HepG2 (cell line): Measurements from ENCODE around the gene SLC41A3. TPM values are rescaled to one million over a fixed set of nuclear protein-coding genes. Genes with fewer than 3 reads are reported as not detected.

Experiments used
- ATF1 ChIP-seq: IDR thresholded peaks from 2 replicates; pipeline ENCODE4 v1.6.1; 2016; ENCODE audit warnings: mild to moderate bottlenecking, control low read depth
- CBFB ChIP-seq: sonication (generic); formaldehyde crosslinking; IDR thresholded peaks from 2 replicates; pipeline ENCODE4 v1.4.0; 2020; ENCODE audit warnings: missing genetic modification reagents
- CREB1 ChIP-seq, 2 experiments: fragments of 450-650 bp in 1 of 2; IDR thresholded peaks; 2 replicates each; pipeline ENCODE4 v1.6.1; 2016 to 2017; ENCODE audit warnings: control low read depth in 1 of 2, mild to moderate bottlenecking in 1 of 2, missing compliant biosample characterization in 1 of 2, missing genetic modification characterization in 1 of 2
- HIC2 ChIP-seq: sonication (generic); formaldehyde crosslinking; IDR thresholded peaks from 2 replicates; pipeline ENCODE4 v1.9.0; 2022; ENCODE audit warnings: low read depth, missing genetic modification reagents
- HNF4A ChIP-seq: sonication (generic); formaldehyde crosslinking; IDR thresholded peaks from 2 replicates; pipeline ENCODE4 v1.4.0; 2020; ENCODE audit warnings: missing genetic modification reagents
- MAX ChIP-seq: IDR thresholded peaks from 2 replicates; pipeline ENCODE4 v1.6.1; 2012; ENCODE audit warnings: inconsistent platforms
- MIER3 ChIP-seq: IDR thresholded peaks from 2 replicates; pipeline ENCODE4 v1.6.1; 2016; ENCODE audit warnings: missing compliant biosample characterization, borderline replicate concordance
- NPAS2 ChIP-seq: sonication (generic); formaldehyde crosslinking; IDR thresholded peaks from 2 replicates; pipeline ENCODE4 v1.8.0; 2022; ENCODE audit warnings: mild to moderate bottlenecking, missing genetic modification reagents, borderline replicate concordance
- NR0B2 ChIP-seq: sonication (generic); formaldehyde crosslinking; IDR thresholded peaks from 2 replicates; pipeline ENCODE4 v1.4.0; 2020; ENCODE audit warnings: mild to moderate bottlenecking, missing genetic modification reagents
- SAFB2 ChIP-seq: sonication (generic); formaldehyde crosslinking; IDR thresholded peaks from 2 replicates; pipeline ENCODE4 v1.5.1; 2020; ENCODE audit warnings: missing genetic modification reagents, low read depth, mild to moderate bottlenecking, borderline replicate concordance
- SMARCC2 ChIP-seq: fragments of 450-650 bp; IDR thresholded peaks from 2 replicates; pipeline ENCODE4 v1.6.1; 2017; ENCODE audit warnings: antibody characterized with exemption, mild to moderate bottlenecking
- SMYD3 ChIP-seq: sonication (generic); formaldehyde crosslinking; IDR thresholded peaks from 2 replicates; pipeline ENCODE4 v1.8.1; 2023; ENCODE audit warnings: mild to moderate bottlenecking, missing genetic modification reagents
- TOE1 ChIP-seq: sonication (generic); formaldehyde crosslinking; IDR thresholded peaks from 2 replicates; pipeline ENCODE4 v1.4.0; 2020; ENCODE audit warnings: mild to moderate bottlenecking, missing genetic modification reagents
- TRAFD1 ChIP-seq: sonication (generic); formaldehyde crosslinking; IDR thresholded peaks from 2 replicates; pipeline ENCODE4 v1.5.1; 2020; ENCODE audit warnings: missing genetic modification reagents, mild to moderate bottlenecking, borderline replicate concordance
- ZBTB20 ChIP-seq: sonication (generic); formaldehyde crosslinking; IDR thresholded peaks from 2 replicates; pipeline ENCODE4 v1.8.1; 2023; ENCODE audit warnings: missing genetic modification reagents, low read depth, mild to moderate bottlenecking, borderline replicate concordance
- ZFP90 ChIP-seq: sonication (generic); formaldehyde crosslinking; IDR thresholded peaks from 2 replicates; pipeline ENCODE4 v1.8.0; 2022; ENCODE audit warnings: missing genetic modification reagents, mild to moderate bottlenecking, inconsistent platforms, borderline replicate concordance
- ZNF431 ChIP-seq: sonication (generic); formaldehyde crosslinking; IDR thresholded peaks from 2 replicates; pipeline ENCODE4 v1.9.0; 2022; ENCODE audit warnings: missing genetic modification reagents, low read depth, mild to moderate bottlenecking, borderline replicate concordance
- ZNF574 ChIP-seq: sonication (generic); formaldehyde crosslinking; IDR thresholded peaks from 2 replicates; pipeline ENCODE4 v1.4.0; 2020; ENCODE audit warnings: missing genetic modification reagents
- ZNF768 ChIP-seq: sonication (generic); formaldehyde crosslinking; IDR thresholded peaks from 2 replicates; pipeline ENCODE4 v1.4.0; 2020; ENCODE audit warnings: missing genetic modification reagents
- ZNF772 ChIP-seq: sonication (generic); formaldehyde crosslinking; IDR thresholded peaks from 2 replicates; pipeline ENCODE4 v1.5.0; 2020; ENCODE audit warnings: mild to moderate bottlenecking, missing genetic modification reagents
- polyA plus RNA-seq, 8 experiments: library from polyadenylated mRNA; depleted of rRNA in 3 of 8; stranded (reverse) in 7 of 8; unstranded in 1 of 8; fragments of >200 nt; fragmentation: Illumina TruSeq in 4 of 8; extraction: Trizol in 4 of 8; gene quantifications; 2 replicates each; pipeline versions ENCODE4 v1.2.1 to v1.2.3, GENCODE V29; 2011 to 2016; ENCODE audit warnings: low read depth in 4 of 8, missing spikeins in 1 of 8, mixed read lengths in 1 of 8; ENCODE audit not compliant: insufficient read depth in 1 of 8
- total RNA-seq, 5 experiments: library from RNA; depleted of rRNA; stranded (reverse); fragments of >200 nt; fragmentation: Illumina TruSeq; extraction: Trizol; gene quantifications; 2 replicates each; pipeline ENCODE4 v1.2.3, GENCODE V29; 2016; ENCODE audit warnings: low read depth in 1 of 5

The SLC41A3 gene
- total and polyA plus RNA-seq, 2 of the 13 experiments (the other 11 are each of a cell fraction or from before 2014, with no cell fraction given): 26.0 to 71.1 TPM

- peak; percentile 48; the same call in 1 of the 2 replicates for TF ChIP-seq MAX
- no peak for TF ChIP-seq SMARCC2
- no peak for TF ChIP-seq ZNF431 (CRISPR knock-in tag)
- 0 out of 2 replicates have a peak, but pooled peaks have one; percentile 33 for TF ChIP-seq ZBTB20
- peak; percentile 72; the same call in 1 of the 2 replicates for TF ChIP-seq MIER3 (CRISPR knock-in tag)
- TF ChIP-seq NPAS2 (CRISPR knock-in tag): no peak
- TF ChIP-seq CBFB (CRISPR knock-in tag): no peak
- no peak for TF ChIP-seq SAFB2 (CRISPR knock-in tag)
- no peak for TF ChIP-seq NR0B2
- no peak for TF ChIP-seq ATF1 (CRISPR knock-in tag)
- TF ChIP-seq TOE1: no peak
- TF ChIP-seq ZFP90 (CRISPR knock-in tag): no peak
- peak; percentile 63 for TF ChIP-seq HNF4A (CRISPR knock-in tag)
- peak; percentile 93; the same call in 1 of the 2 replicates for TF ChIP-seq HIC2 (CRISPR knock-in tag)
- TF ChIP-seq ZNF574 (CRISPR knock-in tag): peak; percentile 42; the same call in 1 of the 2 replicates
- TF ChIP-seq ZNF768 (CRISPR knock-in tag): peak; percentile 62; the same call in 1 of the 2 replicates
- TF ChIP-seq TRAFD1 (CRISPR knock-in tag): no peak
- no peak for TF ChIP-seq CREB1 (IDR thresholded peaks at IDR 0.05)
- TF ChIP-seq CREB1 (CRISPR knock-in tag; IDR thresholded peaks at IDR 0.05): no peak
- no peak for TF ChIP-seq SMYD3 (CRISPR knock-in tag)
- TF ChIP-seq ZNF772 (CRISPR knock-in tag): no peak
Measured at GRCh38 chr3:126056681-126057500, 27.0 kb downstream of the SLC41A3 start (continued).
